VCaP (cell line): ENCODE measurements around the gene KCNJ5.

Experiments
- H3K27ac ChIP-seq: fragments of 450-650 bp; 2 replicates; pipeline ENCODE4 v1.5.1; 2017
- TF ChIP-seq, protein P1 (sequence below): fragments of 450-650 bp; conservative IDR thresholded peaks from 2 replicates; pipeline ENCODE4 v1.5.1; 2017; ENCODE audit warnings: mild to moderate bottlenecking, moderate library complexity

Gene KCNJ5

DNA sequence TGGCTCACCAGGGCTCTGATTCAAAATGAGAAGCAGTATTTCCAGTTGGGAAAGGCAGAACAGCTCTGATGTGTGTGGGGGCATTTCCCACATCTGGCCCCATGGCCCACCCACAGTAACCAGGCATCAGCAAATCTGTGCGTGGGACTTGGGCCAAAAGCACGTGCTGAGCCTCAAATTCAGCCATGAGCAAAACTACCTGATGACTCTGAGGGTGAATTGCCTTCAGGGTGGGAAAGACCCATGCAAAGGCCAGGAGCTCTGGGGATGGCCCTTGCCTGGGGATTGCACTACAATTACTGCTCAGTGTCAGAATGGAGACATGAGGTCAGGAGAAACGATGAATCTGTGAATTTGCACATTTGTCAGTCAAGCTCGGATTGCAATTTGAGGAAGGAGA, 30.6 kb downstream of the KCNJ5 start:
- TF ChIP-seq, protein P1, sequence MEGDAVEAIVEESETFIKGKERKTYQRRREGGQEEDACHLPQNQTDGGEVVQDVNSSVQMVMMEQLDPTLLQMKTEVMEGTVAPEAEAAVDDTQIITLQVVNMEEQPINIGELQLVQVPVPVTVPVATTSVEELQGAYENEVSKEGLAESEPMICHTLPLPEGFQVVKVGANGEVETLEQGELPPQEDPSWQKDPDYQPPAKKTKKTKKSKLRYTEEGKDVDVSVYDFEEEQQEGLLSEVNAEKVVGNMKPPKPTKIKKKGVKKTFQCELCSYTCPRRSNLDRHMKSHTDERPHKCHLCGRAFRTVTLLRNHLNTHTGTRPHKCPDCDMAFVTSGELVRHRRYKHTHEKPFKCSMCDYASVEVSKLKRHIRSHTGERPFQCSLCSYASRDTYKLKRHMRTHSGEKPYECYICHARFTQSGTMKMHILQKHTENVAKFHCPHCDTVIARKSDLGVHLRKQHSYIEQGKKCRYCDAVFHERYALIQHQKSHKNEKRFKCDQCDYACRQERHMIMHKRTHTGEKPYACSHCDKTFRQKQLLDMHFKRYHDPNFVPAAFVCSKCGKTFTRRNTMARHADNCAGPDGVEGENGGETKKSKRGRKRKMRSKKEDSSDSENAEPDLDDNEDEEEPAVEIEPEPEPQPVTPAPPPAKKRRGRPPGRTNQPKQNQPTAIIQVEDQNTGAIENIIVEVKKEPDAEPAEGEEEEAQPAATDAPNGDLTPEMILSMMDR, result no peak
- no peak overlapping the region for H3K27ac ChIP-seq

DNA sequence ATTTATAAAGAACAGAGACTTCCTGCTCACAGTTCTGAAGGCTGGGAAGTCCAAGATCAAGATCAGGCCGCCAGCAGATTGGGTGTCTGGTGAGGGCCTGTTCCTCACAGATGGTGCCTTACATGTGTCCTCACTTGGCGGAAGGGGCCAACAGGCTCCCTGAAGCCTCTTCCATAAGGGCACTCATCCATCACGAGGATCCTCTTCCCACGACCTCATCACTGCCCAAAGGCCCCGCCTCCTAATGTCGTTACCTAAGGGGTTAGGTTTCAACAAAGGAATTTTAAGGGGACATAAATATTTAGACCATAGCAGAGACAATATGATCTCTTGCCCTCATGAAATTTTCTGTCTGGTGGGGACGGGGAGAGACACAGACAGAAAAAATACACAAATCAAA, 32.9 kb downstream of the KCNJ5 start:
- no peak overlapping the region for H3K27ac ChIP-seq
- TF ChIP-seq, protein P1, result no peak

DNA sequence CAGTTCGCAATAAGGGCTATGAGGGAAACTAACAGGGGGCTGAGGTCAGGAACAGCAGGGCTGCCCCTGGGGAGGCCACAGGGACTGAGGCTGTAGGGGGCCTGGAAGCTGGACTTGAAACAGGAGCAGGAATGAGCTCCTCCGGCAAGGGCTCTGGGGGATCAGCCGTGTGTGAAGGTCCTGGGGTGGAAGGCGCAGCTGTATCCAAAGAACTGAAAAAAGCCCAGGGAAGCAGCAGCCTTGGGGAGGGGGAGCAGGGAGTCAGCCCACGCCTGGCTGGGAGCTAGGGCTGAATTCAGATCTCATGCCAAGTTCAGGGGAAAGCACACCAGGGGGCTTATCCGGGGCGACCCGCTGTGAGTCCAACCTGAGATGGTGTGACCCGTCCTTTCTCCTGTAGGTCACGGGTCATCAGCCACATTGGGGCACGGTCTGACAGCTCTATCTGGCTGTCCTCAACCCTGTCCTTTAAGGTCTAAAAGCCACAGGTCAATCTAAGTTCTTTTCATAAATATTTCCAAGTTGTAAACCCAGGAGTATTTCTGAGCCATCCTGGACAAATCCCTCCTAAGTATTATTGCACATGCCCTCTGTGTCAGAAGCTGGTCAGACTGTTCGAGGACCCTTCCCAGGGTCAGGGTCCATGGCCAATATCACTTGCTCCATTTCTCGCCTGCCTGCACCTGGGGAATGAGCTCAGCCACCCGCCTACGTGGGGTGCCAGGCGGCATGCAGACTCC, 33.5 kb downstream of the KCNJ5 start:
- no peak overlapping the region for H3K27ac ChIP-seq
- TF ChIP-seq, protein P1, result no peak

DNA sequence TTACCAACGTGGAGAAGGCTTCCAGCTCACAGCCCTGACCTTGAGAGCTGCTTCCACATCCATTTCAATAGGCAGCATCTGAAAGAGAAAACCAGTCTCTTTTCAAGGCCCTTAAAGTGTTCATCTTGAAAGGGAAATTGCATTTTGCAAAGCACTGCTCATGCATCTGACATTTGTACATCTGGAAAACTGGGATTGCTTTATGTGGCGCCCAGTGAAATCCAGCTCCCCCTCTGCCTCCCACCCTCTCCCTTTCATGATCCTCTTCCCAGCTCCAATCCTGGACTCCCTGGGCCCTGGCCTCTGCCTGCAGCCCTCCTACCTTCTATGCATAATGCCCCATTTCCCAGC, 34.1 kb downstream of the KCNJ5 start:
- TF ChIP-seq, protein P1, result no peak
- peak overlapping the region; percentile 16; the same call in 1 of the 2 replicates for H3K27ac ChIP-seq

DNA sequence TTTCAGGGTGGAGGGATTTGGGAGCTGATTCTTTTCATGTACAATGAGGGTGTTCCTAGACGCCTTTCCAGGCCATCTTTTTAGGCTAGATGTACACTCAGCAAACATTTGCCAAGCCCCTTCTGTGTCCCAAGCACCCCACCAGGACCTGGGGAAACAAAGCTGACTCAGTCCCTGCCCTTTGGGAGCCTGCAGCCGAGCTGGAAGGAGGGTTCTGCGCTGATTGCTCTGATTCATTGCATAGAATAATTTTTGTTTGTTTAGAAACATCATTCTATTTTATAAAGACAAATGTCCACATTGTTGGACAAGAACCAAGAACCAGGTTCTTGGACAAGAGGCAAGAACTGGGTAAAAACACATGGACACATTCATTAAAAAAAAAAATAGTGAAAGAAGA, 34.8 kb downstream of the KCNJ5 start:
- peak overlapping the region; percentile 16; the same call in 1 of the 2 replicates for H3K27ac ChIP-seq
- TF ChIP-seq, protein P1, result no peak

DNA sequence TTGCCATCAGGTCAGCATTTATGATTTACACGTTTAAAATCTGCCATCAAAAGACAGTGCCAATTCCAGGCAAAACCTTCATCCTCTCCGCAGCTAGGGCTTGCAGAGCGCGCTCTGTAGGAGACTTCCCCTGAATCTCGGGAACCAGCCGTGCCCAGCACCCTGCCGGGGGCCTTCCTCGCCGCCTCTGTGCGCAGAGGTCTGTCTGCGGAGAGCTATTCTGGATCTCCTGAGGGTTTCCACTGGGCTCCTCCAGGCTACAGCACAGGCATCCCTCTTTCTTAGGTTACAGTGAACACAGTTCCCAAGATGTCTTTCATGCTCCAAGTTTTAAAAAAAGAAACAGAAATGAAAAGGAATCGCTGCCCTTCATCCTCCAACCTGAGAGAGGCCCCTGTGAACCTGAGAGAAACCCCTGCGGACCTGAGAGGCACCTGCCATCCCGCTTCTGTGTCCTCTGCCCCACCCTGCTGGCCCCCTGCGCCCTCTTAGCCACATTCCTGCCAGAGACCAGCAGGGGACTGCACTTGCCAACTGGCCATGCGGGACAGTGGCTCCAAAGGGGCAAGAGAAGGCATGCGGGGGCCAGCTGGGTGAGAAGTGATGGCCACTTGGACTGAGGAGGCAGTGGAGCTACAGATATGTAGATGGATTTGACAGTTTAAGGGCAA, 35.4 kb downstream of the KCNJ5 start:
- TF ChIP-seq, protein P1, result no peak
- H3K27ac ChIP-seq, result peak overlapping the region; percentile 16; the same call in 1 of the 2 replicates

DNA sequence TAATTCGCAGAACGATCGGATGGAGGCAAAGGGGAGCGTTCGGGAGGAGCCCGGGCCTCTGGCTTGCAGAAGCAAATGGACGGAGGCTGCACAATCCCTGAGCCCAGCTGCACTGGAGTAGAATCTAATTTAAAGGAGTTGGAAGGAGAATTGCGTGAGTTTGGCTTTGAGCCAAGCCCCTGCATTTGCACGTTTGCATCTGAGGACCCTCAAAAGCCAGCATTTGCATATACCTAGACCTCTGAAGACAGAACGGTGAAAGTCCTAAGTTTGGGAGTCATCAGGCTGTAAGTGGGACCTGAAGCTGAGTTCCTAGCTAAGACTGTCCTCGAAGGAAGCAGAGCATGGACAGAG, 35.9 kb downstream of the KCNJ5 start:
- no peak overlapping the region for H3K27ac ChIP-seq
- TF ChIP-seq, protein P1, result no peak
